HEK293 (cell line): Measurements from ENCODE around the gene KRTAP5-11.
"Not testable (repeated sequence)": the region's sequence is repeated elsewhere in the genome, so short reads cannot be mapped to it uniquely, and the experiment has no call there.

Experiments
- ZNF239 ChIP-seq: fragments of 450-650 bp; formaldehyde crosslinking; IDR thresholded peaks from 2 replicates; pipeline ENCODE4 v1.5.1; 2016; ENCODE audit warnings: missing biosample characterization, missing genetic modification characterization
- ZNF558 ChIP-seq: fragments of 450-650 bp; formaldehyde crosslinking; IDR thresholded peaks from 2 replicates; pipeline ENCODE4 v1.5.1; 2016; ENCODE audit warnings: missing biosample characterization, missing genetic modification characterization
- TF ChIP-seq, protein P1 (sequence below): fragments of 450-650 bp; formaldehyde crosslinking; IDR thresholded peaks from 2 replicates; pipeline ENCODE4 v1.5.1; 2016; ENCODE audit warnings: missing biosample characterization, missing genetic modification characterization

DNA sequence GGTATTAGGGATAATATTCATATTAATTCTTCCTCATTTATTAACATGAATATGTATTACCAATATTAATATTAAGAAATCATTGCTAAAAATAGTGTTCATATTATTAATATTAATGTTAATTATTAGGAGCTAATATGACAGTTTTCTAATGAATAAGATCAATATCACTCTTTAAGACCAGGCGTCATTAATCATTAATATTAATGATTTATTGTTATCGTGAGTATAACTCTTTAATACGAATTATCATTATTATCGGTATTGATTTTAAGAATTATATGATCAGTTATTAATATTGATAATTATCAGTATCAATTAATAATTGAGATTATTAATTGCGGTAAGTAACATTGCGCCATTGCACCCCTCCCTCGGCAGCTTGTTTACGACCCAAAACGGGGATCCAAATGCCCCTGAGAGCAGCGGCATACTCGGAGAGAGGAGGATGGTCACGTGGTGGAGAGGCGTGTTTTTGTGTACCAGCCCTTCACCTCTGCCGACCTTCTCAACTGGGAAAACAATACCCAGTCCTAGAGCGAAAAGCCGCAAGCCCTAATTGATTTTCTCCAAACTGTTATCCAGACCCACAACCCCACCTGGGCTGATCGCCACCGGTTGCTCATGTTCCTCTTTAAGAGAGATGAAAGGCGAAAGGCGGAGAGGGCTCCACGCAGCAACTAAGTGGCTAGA is 28.7 kb upstream of the KRTAP5-11 start:
- not testable (repeated sequence) for TF ChIP-seq ZNF239, ZNF558 (tag by site-specific recombination)
- TF ChIP-seq, protein P1, sequence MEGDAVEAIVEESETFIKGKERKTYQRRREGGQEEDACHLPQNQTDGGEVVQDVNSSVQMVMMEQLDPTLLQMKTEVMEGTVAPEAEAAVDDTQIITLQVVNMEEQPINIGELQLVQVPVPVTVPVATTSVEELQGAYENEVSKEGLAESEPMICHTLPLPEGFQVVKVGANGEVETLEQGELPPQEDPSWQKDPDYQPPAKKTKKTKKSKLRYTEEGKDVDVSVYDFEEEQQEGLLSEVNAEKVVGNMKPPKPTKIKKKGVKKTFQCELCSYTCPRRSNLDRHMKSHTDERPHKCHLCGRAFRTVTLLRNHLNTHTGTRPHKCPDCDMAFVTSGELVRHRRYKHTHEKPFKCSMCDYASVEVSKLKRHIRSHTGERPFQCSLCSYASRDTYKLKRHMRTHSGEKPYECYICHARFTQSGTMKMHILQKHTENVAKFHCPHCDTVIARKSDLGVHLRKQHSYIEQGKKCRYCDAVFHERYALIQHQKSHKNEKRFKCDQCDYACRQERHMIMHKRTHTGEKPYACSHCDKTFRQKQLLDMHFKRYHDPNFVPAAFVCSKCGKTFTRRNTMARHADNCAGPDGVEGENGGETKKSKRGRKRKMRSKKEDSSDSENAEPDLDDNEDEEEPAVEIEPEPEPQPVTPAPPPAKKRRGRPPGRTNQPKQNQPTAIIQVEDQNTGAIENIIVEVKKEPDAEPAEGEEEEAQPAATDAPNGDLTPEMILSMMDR (tag by site-specific recombination): not testable (repeated sequence)
